T47D (cell line): ENCODE results near the gene PRKCA.
"Not testable (repeated sequence)": the region's sequence is repeated elsewhere in the genome, so short reads cannot be mapped to it uniquely, and the experiment has no call there.

ENCODE experiments used
- DNase-seq, 2 experiments: peaks; one replicate each; pipeline versions ENCODE4 v3.0.0 to v3.0.0-alpha.2; 2011 to 2012; ENCODE audit warnings: low read depth in 1 of 2, low spot score in 1 of 2
- JUND ChIP-seq: IDR thresholded peaks from 2 replicates; pipeline ENCODE4 v1.6.1; 2012; ENCODE audit warnings: low read depth
- in situ Hi-C: cut with HindIII; loops from 2 replicates; pipeline ENCODE4 v1.10.0; 2016; ENCODE audit warnings: low sequenced_read_pairs, low pct_unique_long_range_greater_than_20kb

Gene PRKCA

GRCh38 chr17:66474806-66475497, 172.5 kb downstream of the PRKCA start:
- no peak for DNase-seq
- TF ChIP-seq JUND: no peak
- in situ Hi-C loops: no loop called here

GRCh38 chr17:66476014-66476413, 173.6 kb downstream of the PRKCA start:
- no peak for DNase-seq
- no peak for TF ChIP-seq JUND
- in situ Hi-C loops: no loop called here

GRCh38 chr17:66477615-66478283, 175.3 kb downstream of the PRKCA start:
- DNase-seq: no peak
- in situ Hi-C loops: no loop called here
- TF ChIP-seq JUND: no peak

GRCh38 chr17:66479230-66479889, 176.9 kb downstream of the PRKCA start:
- in situ Hi-C loops, DNase-seq: not testable (repeated sequence)

- in situ Hi-C loops: no loop called here
- DNase-seq: no peak
- TF ChIP-seq JUND: no peak
Measured at GRCh38 chr17:66480243-66480642, 177.8 kb downstream of the PRKCA start.

GRCh38 chr17:66480802-66481201, 178.4 kb downstream of the PRKCA start:
- in situ Hi-C loops: no loop called here
- TF ChIP-seq JUND: no peak
- no peak for DNase-seq

GRCh38 chr17:66481271-66481670, 178.9 kb downstream of the PRKCA start:
- DNase-seq: no peak
- TF ChIP-seq JUND: no peak
- in situ Hi-C loops: no loop called here

GRCh38 chr17:66483906-66484305, 181.5 kb downstream of the PRKCA start:
- in situ Hi-C loops: no loop called here
- DNase-seq: no peak
- TF ChIP-seq JUND: no peak

GRCh38 chr17:66485309-66485947, 183.0 kb downstream of the PRKCA start:
- no peak for TF ChIP-seq JUND
- in situ Hi-C loops: no loop called here
- no peak for DNase-seq

GRCh38 chr17:66487121-66487520, 184.7 kb downstream of the PRKCA start:
- DNase-seq: no peak
- TF ChIP-seq JUND: no peak
- in situ Hi-C loops: no loop called here

- no peak for TF ChIP-seq JUND
- DNase-seq: no peak
- in situ Hi-C loops: no loop called here
Measured at GRCh38 chr17:66487981-66488468, 185.6 kb downstream of the PRKCA start.

- in situ Hi-C loops: no loop called here
- no peak for DNase-seq
- no peak for TF ChIP-seq JUND
Measured at GRCh38 chr17:66488864-66489263, 186.5 kb downstream of the PRKCA start.

- in situ Hi-C loops, DNase-seq: not testable (repeated sequence)
Measured at GRCh38 chr17:66489576-66489975, 187.2 kb downstream of the PRKCA start.
